OCI-LY7 (cell line): ENCODE measurements around the gene AP2A1. TPM values are rescaled to one million over a fixed set of nuclear protein-coding genes. Genes with fewer than 3 reads are reported as not detected.

ENCODE experiments used
- BruUV-seq: library from RNA; stranded (reverse); fragments of 400-500 nt; replicated peaks from 2 replicates; lab custom pipeline; 2021; lab: Mats Ljungman, UMichigan
- CTCF ChIA-PET: fragments of 300-600 bp; sonication (Branson Sonifier 250); formaldehyde crosslinking; loops from one replicate; lab custom pipeline; 2022; ENCODE audit warnings: antibody characterized with exemption; ENCODE audit not compliant: unreplicated experiment; lab: Charles Lee
- POLR2A ChIA-PET: fragments of 300-600 bp; sonication (Branson Sonifier 250); formaldehyde crosslinking; loops from one replicate; lab custom pipeline; 2022; ENCODE audit warnings: antibody characterized with exemption; lab: Charles Lee
- DNase-seq: peaks from one replicate; pipeline ENCODE4 v3.0.0-alpha.2; 2015; ENCODE audit warnings: low spot score
- H2AFZ ChIP-seq: fragments of 200-600 bp; sonication (generic), shearing (Covaris generic); 2 replicates; pipeline ENCODE4 v1.6.1; 2014; ENCODE audit warnings: mild to moderate bottlenecking, antibody characterized with exemption, low read length, moderate library complexity
- H3K27ac ChIP-seq: fragments of 200-600 bp; sonication (generic); 2 replicates; pipeline ENCODE4 v1.5.1; 2014; ENCODE audit warnings: mixed run types, low read depth, mild to moderate bottlenecking, moderate library complexity, low read length, inconsistent platforms; ENCODE audit not compliant: poor library complexity, severe bottlenecking
- H3K36me3 ChIP-seq: fragments of 200-600 bp; sonication (generic); 2 replicates; pipeline ENCODE4 v1.6.1; 2014; ENCODE audit warnings: mild to moderate bottlenecking, antibody characterized with exemption, low read length, moderate library complexity, mixed read lengths; ENCODE audit not compliant: insufficient read depth
- H3K4me1 ChIP-seq: fragments of 200-600 bp; sonication (generic); 2 replicates; pipeline ENCODE4 v1.5.1; 2014; ENCODE audit warnings: mild to moderate bottlenecking, low read length; ENCODE audit not compliant: insufficient read depth, poor library complexity, severe bottlenecking
- H3K4me2 ChIP-seq: fragments of 200-600 bp; sonication (generic); 2 replicates; pipeline ENCODE4 v1.6.1; 2014; ENCODE audit warnings: mild to moderate bottlenecking, low read length
- H3K4me3 ChIP-seq: fragments of 200-600 bp; sonication (generic); 2 replicates; pipeline ENCODE4 v1.5.1; 2014; ENCODE audit warnings: mild to moderate bottlenecking, low read depth, low read length; ENCODE audit not compliant: poor library complexity, severe bottlenecking
- H3K79me2 ChIP-seq: fragments of 200-600 bp; sonication (generic); 2 replicates; pipeline ENCODE4 v1.6.1; 2016; ENCODE audit warnings: low read depth, mild to moderate bottlenecking, low read length, moderate library complexity, mixed read lengths; ENCODE audit not compliant: insufficient read depth
- H3K9me2 ChIP-seq: fragments of 200-600 bp; sonication (generic); 2 replicates; pipeline ENCODE4 v1.6.1; 2016; ENCODE audit warnings: mild to moderate bottlenecking, low read length, mixed read lengths; ENCODE audit not compliant: insufficient read depth
- H3K9me3 ChIP-seq: fragments of 200-600 bp; sonication (generic); 2 replicates; pipeline ENCODE4 v1.6.1; 2014; ENCODE audit warnings: mild to moderate bottlenecking, mixed run types, low read length, mixed read lengths
- H4K20me1 ChIP-seq: fragments of 200-600 bp; sonication (generic); 2 replicates; pipeline ENCODE4 v1.6.1; 2014; ENCODE audit warnings: mild to moderate bottlenecking, antibody characterized with exemption, low read length, moderate library complexity, mixed read lengths; ENCODE audit not compliant: insufficient read depth
- EZH2phosphoT487 ChIP-seq: fragments of 200-600 bp; sonication (generic); IDR thresholded peaks from 2 replicates; pipeline ENCODE4 v1.6.1; 2018; ENCODE audit warnings: low read depth, borderline replicate concordance, mild to moderate bottlenecking, mixed run types, antibody characterized with exemption, low read length, moderate library complexity, mixed read lengths
- intact Hi-C: fragments of 100-400 bp; cut with micrococcal nuclease; formaldehyde crosslinking; loops from one replicate; pipeline ENCODE4 v1.10.0; 2022; ENCODE audit not compliant: unreplicated experiment
- total RNA-seq, 2 experiments: library from RNA; depleted of rRNA in 1 of 2; stranded (reverse); fragments of >200 nt in 1 of 2; shearing (Covaris generic) in 1 of 2; gene quantifications; 2 replicates each; pipeline ENCODE4 v1.2.3, GENCODE V29; 2014 to 2022
- TF ChIP-seq, protein P1 (sequence below): fragments of 200-600 bp; sonication (generic); conservative IDR thresholded peaks from 2 replicates; pipeline ENCODE4 v1.5.1; 2014; ENCODE audit warnings: mild to moderate bottlenecking, antibody characterized with exemption, low read length, moderate library complexity, mixed read lengths

The AP2A1 gene
- total RNA-seq, 2 experiments from 2014 or later = 46.9 to 47.4 TPM

GRCh38 chr19:49855277-49855675 is 88.5 kb downstream of the AP2A1 start:
- Histone ChIP-seq H4K20me1 (peaks cover 20% of the 10 kb centered on the region), H3K4me2 (no peak overlapping the region), H3K9me3 (no peaks in the 10 kb centered on the region), H3K4me1 (peaks cover 22% of the 10 kb centered on the region), H2AFZ (no peak overlapping the region), H3K9me2 (no peaks in the 10 kb centered on the region), H3K27ac (no peak overlapping the region), H3K36me3 (peaks cover 69% of the 10 kb centered on the region), H3K4me3 (no peak overlapping the region), H3K79me2 (peaks cover 24% of the 10 kb centered on the region)
- POLR2A ChIA-PET = no interaction called here
- CTCF ChIA-PET = no interaction called here
- TF ChIP-seq, protein P1, sequence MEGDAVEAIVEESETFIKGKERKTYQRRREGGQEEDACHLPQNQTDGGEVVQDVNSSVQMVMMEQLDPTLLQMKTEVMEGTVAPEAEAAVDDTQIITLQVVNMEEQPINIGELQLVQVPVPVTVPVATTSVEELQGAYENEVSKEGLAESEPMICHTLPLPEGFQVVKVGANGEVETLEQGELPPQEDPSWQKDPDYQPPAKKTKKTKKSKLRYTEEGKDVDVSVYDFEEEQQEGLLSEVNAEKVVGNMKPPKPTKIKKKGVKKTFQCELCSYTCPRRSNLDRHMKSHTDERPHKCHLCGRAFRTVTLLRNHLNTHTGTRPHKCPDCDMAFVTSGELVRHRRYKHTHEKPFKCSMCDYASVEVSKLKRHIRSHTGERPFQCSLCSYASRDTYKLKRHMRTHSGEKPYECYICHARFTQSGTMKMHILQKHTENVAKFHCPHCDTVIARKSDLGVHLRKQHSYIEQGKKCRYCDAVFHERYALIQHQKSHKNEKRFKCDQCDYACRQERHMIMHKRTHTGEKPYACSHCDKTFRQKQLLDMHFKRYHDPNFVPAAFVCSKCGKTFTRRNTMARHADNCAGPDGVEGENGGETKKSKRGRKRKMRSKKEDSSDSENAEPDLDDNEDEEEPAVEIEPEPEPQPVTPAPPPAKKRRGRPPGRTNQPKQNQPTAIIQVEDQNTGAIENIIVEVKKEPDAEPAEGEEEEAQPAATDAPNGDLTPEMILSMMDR = no peak
- TF ChIP-seq EZH2phosphoT487 = no peak
- BruUV-seq = no TSS peak
- no peak for DNase-seq
- intact Hi-C loops = no loop called here

- Histone ChIP-seq H4K20me1 (peaks cover 20% of the 10 kb centered on the region), H3K4me2 (no peak overlapping the region), H2AFZ (no peak overlapping the region), H3K36me3 (peaks cover 75% of the 10 kb centered on the region), H3K4me3 (no peak overlapping the region), H3K9me2 (no peaks in the 10 kb centered on the region), H3K79me2 (peaks cover 24% of the 10 kb centered on the region), H3K9me3 (no peaks in the 10 kb centered on the region), H3K27ac (no peak overlapping the region), H3K4me1 (peaks cover 21% of the 10 kb centered on the region)
- POLR2A ChIA-PET = no interaction called here
- no TSS peak for BruUV-seq
- TF ChIP-seq, protein P1 = no peak
- no peak for TF ChIP-seq EZH2phosphoT487
- CTCF ChIA-PET = no interaction called here
- DNase-seq = no peak
- intact Hi-C loops = no loop called here
These were observed 89.1 kb downstream of the AP2A1 start for GRCh38 chr19:49855676-49856573.

GRCh38 chr19:49856574-49857021 is 89.8 kb downstream of the AP2A1 start:
- ChIA-PET POLR2A (no interaction called here), CTCF (no interaction called here)
- DNase-seq = no peak
- Histone ChIP-seq H2AFZ (no peak overlapping the region), H3K79me2 (peaks cover 24% of the 10 kb centered on the region), H3K36me3 (peaks cover 82% of the 10 kb centered on the region), H3K4me1 (peaks cover 21% of the 10 kb centered on the region), H3K9me3 (no peaks in the 10 kb centered on the region), H3K27ac (no peak overlapping the region), H4K20me1 (peaks cover 20% of the 10 kb centered on the region), H3K9me2 (no peaks in the 10 kb centered on the region), H3K4me3 (no peak overlapping the region), H3K4me2 (no peak overlapping the region)
- no TSS peak for BruUV-seq
- TF ChIP-seq EZH2phosphoT487 = no peak
- TF ChIP-seq, protein P1 = no peak
- intact Hi-C loops = no loop called here
